Nephron progenitor cell (in vitro differentiated cells): Measurements from ENCODE around the gene HIRA.
A peak's percentile ranks its signal among the peaks of the same experiment; 100 is the strongest.
"Not testable (repeated sequence)": the region's sequence is repeated elsewhere in the genome, so short reads cannot be mapped to it uniquely, and the experiment has no call there.

Source experiments
- DNase-seq: peaks from one replicate; pipeline ENCODE4 v3.0.0; 2021
- H3K27ac Mint-ChIP-seq: 2 replicates; pipeline ENCODE4 v1.8.0; 2021; ENCODE audit warnings: mild to moderate bottlenecking, moderate library complexity, mixed read lengths
- H3K27me3 Mint-ChIP-seq: 2 replicates; pipeline ENCODE4 v1.8.0; 2021; ENCODE audit warnings: mild to moderate bottlenecking, low read depth, mixed read lengths; ENCODE audit not compliant: poor library complexity
- H3K36me3 Mint-ChIP-seq: 2 replicates; pipeline ENCODE4 v1.8.0; 2021; ENCODE audit warnings: low read depth, mixed read lengths
- H3K4me1 Mint-ChIP-seq: 2 replicates; pipeline ENCODE4 v1.8.0; 2021; ENCODE audit warnings: mixed read lengths
- H3K4me3 Mint-ChIP-seq: 2 replicates; pipeline ENCODE4 v1.8.0; 2021; ENCODE audit warnings: mild to moderate bottlenecking, moderate library complexity, mixed read lengths
- H3K9me3 Mint-ChIP-seq: 2 replicates; pipeline ENCODE4 v1.8.0; 2021; ENCODE audit warnings: mild to moderate bottlenecking, moderate library complexity, mixed read lengths
- CTCF ChIP-seq: fragments of 200-600 bp; sonication (generic); IDR thresholded peaks from 2 replicates; pipeline ENCODE4 v1.5.0; 2021; ENCODE audit warnings: antibody characterized with exemption

HIRA gene

GRCh38 chr22:19442166-19442565 is 10.6 kb upstream of the HIRA start:
- peaks cover 22% of the 10 kb centered on the region for H3K4me1 Mint-ChIP-seq
- no peak overlapping the region for H3K27ac Mint-ChIP-seq
- no peak for TF ChIP-seq CTCF
- DNase-seq, result no peak
- H3K36me3 Mint-ChIP-seq, result peaks cover 52% of the 10 kb centered on the region
- H3K9me3 Mint-ChIP-seq, result no peaks in the 10 kb centered on the region
- no peak overlapping the region for H3K4me3 Mint-ChIP-seq
- H3K27me3 Mint-ChIP-seq, result no peaks in the 10 kb centered on the region

GRCh38 chr22:19440411-19441195 is 9.1 kb upstream of the HIRA start:
- peaks cover 48% of the 10 kb centered on the region for H3K36me3 Mint-ChIP-seq
- TF ChIP-seq CTCF, result no peak
- H3K4me1 Mint-ChIP-seq, result peaks cover 16% of the 10 kb centered on the region
- H3K27me3 Mint-ChIP-seq, result no peaks in the 10 kb centered on the region
- DNase-seq, result no peak
- H3K9me3 Mint-ChIP-seq, result no peaks in the 10 kb centered on the region
- H3K27ac Mint-ChIP-seq, result peak overlapping the region; percentile 84
- H3K4me3 Mint-ChIP-seq, result no peak overlapping the region

GRCh38 chr22:19438298-19438697 is 6.8 kb upstream of the HIRA start:
- peaks cover 51% of the 10 kb centered on the region for H3K36me3 Mint-ChIP-seq
- peaks cover 23% of the 10 kb centered on the region for H3K4me1 Mint-ChIP-seq
- TF ChIP-seq CTCF, result no peak
- H3K27me3 Mint-ChIP-seq, result no peaks in the 10 kb centered on the region
- no peaks in the 10 kb centered on the region for H3K9me3 Mint-ChIP-seq
- no peak overlapping the region for H3K27ac Mint-ChIP-seq
- DNase-seq, result no peak
- H3K4me3 Mint-ChIP-seq, result no peak overlapping the region

GRCh38 chr22:19436444-19437161 is 5.1 kb upstream of the HIRA start:
- H3K27ac Mint-ChIP-seq, result peak overlapping the region; percentile 80
- not testable (repeated sequence) for H3K27me3 Mint-ChIP-seq, H3K9me3 Mint-ChIP-seq, DNase-seq, H3K4me3 Mint-ChIP-seq
- H3K4me1 Mint-ChIP-seq, result peaks cover 32% of the 10 kb centered on the region
- peaks cover 40% of the 10 kb centered on the region for H3K36me3 Mint-ChIP-seq

GRCh38 chr22:19434829-19435580 is 3.5 kb upstream of the HIRA start:
- Mint-ChIP-seq H3K36me3 (peaks cover 26% of the 10 kb centered on the region), H3K4me3 (no peak overlapping the region), H3K9me3 (no peaks in the 10 kb centered on the region), H3K4me1 (peaks cover 42% of the 10 kb centered on the region), H3K27me3 (no peaks in the 10 kb centered on the region), H3K27ac (peak overlapping the region; percentile 39)
- TF ChIP-seq CTCF, result no peak
- DNase-seq, result no peak

- Mint-ChIP-seq H3K4me3 (peak overlapping the region; percentile 93), H3K4me1 (peaks cover 48% of the 10 kb centered on the region), H3K27me3 (no peaks in the 10 kb centered on the region), H3K27ac (no peak overlapping the region), H3K9me3 (no peaks in the 10 kb centered on the region), H3K36me3 (peaks cover 24% of the 10 kb centered on the region)
- no peak for TF ChIP-seq CTCF
- DNase-seq, result no peak
These were observed 2.9 kb upstream of the HIRA start for GRCh38 chr22:19434401-19434800.
